KG1 (cell line): ENCODE measurements around the gene TMUB1.

Experiments used
- DNase-seq: peaks from one replicate; lab custom pipeline; 2025; lab: John Stamatoyannopoulos, UW

The TMUB1 gene

GRCh38 chr7:151083071-151083823 is at the start of gene TMUB1:
Gene TMUB1 (minus strand): TSS chr7:151083493. CDS start chr7:151082563, 930 bp downstream.
- no peak for DNase-seq

DNA sequence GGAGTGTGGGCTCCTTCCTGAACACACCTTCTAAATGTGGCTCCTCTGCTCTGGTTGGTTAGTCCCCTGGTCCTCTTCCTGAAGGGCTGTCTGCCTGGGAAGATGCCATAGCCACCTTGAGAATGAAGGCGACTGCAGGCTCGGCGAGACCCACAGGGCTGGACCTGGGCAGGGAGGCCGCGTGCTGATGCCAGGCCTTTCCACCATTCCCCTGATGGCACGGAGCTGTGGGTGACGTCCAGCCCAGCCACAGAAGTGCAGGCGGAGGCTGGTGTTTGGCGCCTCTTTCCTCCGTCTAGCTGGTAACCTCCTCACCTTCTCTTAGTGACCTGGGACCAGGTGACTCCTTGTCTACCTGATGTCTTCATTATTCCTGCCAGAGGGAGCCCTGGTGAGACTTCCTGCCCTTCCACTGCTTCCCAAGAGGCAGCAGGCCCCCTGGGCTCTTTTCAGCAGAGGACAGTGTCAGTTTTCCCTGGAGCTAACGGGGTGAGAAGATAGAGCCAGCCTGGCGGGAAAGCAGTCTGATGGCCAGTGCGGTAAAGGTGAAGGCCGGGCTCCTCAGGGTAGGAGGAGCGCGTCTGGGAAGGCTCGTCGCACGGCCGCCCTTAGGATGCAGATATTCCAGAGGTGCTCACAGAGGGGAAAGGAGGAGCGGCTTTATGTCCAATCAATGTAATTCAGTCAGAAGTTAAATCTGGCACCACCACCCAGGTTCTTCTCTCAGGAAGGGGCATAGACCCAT is 49.3 kb upstream of the TMUB1 start:
- DNase-seq: no peak

DNA sequence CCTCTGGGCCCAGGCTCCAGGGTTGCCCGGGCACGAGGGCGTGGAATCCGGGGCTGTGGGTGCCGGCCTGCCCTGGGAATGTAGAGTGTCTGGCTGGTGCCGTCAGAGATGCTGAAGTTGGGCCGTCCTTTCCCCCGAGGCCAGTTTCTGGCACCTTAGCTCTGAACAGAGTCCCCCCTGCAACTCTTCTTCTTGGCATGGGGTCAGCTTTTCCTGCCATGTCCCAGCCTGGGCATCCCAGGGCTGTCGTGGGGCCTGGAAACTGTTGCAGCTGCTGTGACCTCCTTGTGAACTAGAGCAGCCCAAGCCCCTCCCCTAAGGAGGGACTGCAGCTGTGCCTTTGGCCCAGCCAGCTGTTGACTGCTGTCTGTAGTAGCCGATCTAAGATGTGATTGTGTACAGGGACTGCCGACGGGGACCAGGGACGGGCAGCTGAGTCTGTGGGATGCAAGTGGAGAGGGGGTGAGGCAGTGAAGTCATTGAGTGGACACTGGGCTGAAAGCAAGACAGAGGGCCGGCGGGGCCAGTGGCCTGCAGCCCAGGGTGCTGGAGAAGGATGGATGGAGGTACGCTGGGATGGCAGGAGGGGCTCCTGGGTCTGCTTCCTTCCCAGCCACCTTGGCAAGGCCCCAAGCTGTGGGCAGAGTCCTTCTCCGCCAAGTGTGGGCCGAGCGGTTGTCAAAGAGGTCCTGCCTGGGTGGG is 48.5 kb upstream of the TMUB1 start:
- no peak for DNase-seq

DNA sequence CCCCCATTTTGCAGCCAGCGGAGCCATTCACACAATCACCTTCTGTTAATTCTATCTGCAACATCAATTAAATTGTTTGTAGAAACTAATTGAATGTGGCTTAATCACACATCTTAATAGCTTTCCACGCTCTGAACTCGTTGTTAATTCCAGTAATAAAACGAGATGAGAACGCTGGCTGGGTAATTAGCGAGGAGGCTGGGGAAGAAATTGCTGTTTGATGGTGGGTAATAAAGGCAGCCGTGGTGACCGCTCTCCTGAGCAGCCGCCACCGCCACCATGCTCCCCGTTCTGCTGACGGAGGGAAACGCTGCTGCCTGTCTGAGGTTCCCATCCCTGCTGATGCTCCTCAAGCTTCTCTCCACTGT is 47.9 kb upstream of the TMUB1 start:
- DNase-seq: no peak

- no peak for DNase-seq
Measured at GRCh38 chr7:151130741-151131157, 47.5 kb upstream of the TMUB1 start.

DNA sequence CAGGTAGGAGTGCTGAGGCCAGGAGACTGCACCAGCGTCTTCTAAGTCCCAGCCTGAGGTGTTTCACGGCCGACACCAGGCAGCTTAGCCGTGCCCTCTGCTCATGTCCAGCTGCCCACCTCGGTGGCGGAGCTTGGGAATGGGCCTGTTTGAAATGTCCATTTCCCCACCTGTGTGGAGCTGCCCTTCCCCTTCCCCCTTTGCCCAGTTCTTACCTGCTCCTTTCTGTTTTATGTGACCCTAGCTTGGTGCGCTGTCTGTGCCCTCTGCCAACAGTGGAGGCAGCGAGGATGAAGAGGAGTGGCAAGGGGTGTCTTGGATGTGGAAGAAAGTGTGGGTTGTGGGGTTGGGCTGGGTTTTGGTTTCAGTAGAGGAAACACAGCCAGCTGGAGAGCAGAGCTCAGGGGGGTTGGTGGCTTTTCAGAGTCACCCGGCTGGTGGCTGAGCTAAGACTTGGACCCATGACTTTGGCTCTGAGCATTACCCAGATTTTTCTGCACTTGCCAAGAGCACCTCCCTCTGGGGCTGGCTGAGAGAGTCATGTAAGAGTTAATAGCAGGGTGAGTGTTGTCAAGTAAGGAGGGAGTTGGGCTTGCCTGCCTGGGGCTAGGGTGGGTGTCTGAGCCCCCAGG is 46.8 kb upstream of the TMUB1 start:
- DNase-seq: no peak

DNA sequence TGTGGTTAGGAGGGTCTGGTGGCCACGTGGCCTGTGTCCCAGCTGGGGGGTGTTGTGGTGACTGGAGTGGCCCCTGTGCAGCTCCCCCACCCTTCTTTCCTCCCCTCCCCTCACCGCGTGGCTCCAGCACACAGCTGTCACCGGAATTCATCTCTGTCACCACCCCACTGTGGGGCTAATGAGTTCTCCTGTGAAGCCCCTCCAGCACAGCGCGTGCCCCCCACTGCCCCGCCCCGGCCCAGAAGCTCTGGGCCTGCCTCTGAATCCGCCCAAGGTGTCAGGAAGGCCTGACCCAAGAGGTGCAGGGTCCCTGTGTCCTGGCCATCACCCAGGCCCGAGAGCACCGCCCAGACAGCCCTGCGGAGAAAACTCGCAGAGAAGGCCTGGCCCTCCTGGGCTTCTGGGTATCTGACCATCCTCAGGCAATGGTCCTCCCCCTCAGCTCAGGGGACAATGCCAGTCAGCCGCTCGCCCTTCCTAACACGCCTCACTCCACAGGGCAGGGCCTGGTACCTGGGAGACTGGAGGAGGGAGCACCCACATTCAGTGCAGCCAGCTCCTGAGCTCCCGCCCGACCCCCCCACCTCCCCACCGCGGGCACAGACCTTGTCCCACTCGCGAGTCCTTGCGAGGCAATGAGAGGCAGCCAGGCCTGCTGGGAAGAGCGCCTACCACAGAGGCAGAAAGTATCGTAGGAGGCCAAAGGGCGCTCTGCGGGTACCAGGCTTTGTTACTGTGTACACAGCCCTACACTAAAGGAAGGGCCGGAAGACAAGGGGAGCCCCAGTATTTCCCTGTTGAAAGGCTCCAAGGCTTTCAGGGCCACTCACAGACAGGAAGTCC is 46.0 kb upstream of the TMUB1 start:
- DNase-seq: no peak

- DNase-seq: no peak
Measured at GRCh38 chr7:151128716-151129115, 45.4 kb upstream of the TMUB1 start.

DNA sequence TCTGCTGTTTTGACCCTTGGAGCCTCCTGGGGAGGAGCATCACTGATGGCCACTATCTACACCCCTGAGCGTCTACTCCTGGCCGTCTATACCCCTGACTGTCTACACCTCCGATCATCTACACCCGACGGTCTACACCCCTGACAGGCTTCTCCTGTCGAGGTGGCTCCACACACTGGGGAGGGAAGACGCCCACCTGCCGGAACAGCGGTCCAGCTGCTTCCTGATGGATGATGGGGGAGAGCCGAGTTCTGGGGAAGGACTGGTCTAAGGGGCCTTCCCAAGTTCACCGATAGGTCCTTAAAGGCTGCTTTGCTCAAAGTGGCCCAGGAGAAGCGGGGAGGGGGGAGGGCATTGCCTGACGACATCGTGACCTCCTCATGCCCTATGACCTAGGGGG is 44.9 kb upstream of the TMUB1 start:
- no peak for DNase-seq

- no peak for DNase-seq
Measured at GRCh38 chr7:151126491-151127137, 43.3 kb upstream of the TMUB1 start.

DNA sequence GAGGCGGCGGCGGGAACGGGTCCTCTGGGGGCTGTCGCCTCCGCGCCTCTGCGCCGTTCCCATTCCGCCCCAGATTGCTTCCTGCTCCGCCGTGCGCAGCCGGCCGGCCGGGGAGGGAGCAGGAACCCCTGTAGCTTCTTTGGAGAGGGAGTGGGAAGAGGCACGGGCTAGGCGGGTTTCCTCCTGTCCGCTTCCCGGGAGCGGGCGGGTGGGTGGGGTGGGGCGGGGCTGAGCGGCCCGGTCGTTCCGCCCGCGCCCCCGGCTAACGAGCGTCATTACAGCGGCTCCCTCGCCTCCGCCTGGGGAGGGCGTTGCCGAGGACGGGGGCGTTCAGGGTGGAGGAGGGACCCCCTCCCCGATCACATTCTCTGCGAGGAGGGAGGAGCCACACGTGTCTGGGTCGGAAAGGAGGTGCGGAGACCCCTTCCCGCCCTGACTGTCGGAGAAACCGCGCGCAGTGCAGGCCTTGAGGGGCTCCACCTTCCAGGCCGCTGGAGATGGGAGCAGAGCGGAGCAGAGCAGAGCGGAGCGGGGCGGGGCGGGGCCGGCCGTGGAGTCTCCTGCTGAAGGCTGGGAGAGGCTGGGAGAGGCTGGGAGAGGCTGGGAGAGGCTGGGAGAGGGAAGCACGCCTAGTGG is 42.7 kb upstream of the TMUB1 start:
- DNase-seq: no peak

- DNase-seq: no peak
Measured at GRCh38 chr7:151125470-151125845, 42.2 kb upstream of the TMUB1 start.

DNA sequence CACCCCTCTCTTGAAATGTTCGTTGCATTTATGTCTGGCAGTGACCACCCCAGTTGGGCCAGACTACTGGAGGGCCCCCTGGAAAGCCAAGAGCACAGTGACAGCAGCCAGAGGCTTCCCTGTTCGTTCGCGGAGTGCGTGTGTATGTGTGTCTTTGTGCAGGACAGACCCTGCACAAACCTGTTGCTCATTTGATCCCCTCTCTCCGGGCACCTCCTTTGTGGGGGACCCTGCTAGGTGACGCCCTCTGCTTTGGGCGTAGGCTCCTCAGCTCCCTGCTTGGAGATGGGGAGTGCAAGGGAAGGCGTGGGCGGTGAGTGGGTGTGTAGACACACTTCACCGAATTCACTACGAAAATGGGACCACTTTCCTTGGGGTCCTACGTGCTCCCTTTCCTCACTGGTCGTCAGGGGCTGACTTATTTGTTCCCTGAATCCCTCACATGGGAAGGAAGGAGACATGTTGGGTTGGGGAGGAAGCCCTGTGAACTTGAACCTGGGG is 41.7 kb upstream of the TMUB1 start:
- DNase-seq: no peak

- no peak for DNase-seq
Measured at GRCh38 chr7:151124481-151124880, 41.2 kb upstream of the TMUB1 start.

DNA sequence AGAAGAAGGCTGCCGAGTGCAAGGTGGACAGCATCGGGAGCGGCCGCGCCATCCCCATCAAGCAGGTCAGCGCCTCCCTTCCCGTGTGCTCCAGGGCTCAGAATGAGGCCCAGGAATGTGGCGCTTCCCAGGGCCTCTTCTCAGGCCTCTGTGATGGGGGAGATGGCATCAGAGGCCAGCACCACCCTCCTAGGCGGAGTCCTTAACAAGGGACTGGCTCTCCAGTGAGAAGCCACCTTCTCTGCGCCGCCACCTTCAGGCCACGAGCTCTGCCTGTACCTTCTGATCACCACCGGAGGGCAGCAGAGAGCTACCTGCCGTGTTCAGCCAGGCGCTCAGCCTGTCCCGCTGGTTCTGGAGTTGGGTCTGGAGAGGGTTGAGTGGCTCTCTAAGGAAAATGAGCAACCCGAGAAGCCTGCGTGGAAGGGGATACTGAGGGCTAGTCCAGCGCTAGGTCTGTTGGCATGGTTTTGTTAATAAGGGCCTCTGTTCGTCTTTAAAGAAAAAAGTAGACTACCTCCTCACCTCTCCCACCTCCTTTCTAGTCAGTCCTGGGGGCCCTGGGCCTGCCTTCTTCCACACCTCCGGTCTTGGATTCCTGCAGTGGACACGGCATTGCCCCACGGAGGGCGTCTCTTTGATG is 40.6 kb upstream of the TMUB1 start:
- peak; percentile 19 for DNase-seq

GRCh38 chr7:151123158-151123821 is 40.0 kb upstream of the TMUB1 start:
- no peak for DNase-seq

- DNase-seq: no peak
Measured at GRCh38 chr7:151122796-151123157, 39.5 kb upstream of the TMUB1 start.

GRCh38 chr7:151122276-151122675 is 39.0 kb upstream of the TMUB1 start:
- no peak for DNase-seq

- DNase-seq: no peak
Measured at GRCh38 chr7:151121380-151122170, 38.3 kb upstream of the TMUB1 start.
